Adrenal gland (tissue), 5 donors: Measurements from ENCODE around the gene SLC30A2.

ENCODE experiments used
- CTCF ChIP-seq, 6 experiments: fragments of 450-650 bp in 4 of 6; fragments of 200-600 bp in 2 of 6; sonication (generic) in 1 of 6; IDR thresholded peaks; 1 replicate in 5 of 6; 2 replicates in 1 of 6; pipeline versions ENCODE4 v1.5.1 to v1.8.0; 2016 to 2021; ENCODE audit warnings: antibody characterized with exemption in 6 of 6, mild to moderate bottlenecking in 2 of 6, moderate library complexity in 1 of 6
- POLR2A ChIP-seq, 2 donors: fragments of 450-650 bp; IDR thresholded peaks; one replicate each; pipeline ENCODE4 v1.6.1; 2017; ENCODE audit warnings: antibody characterized with exemption in 2 of 2, mild to moderate bottlenecking in 2 of 2, moderate library complexity in 1 of 2
- donor health status: DM: no; HTN: no; CAD: no.

GRCh38 chr1:25990251-25990650 lies 55.7 kb downstream of the SLC30A2 start:
- TF ChIP-seq POLR2A (IDR thresholded peaks at IDR 0.05) (no peak), CTCF (IDR thresholded peaks at IDR 0.05) (no peak)
